Skin of body (tissue), 2 donors: Measurements from ENCODE around the gene COL6A5. TPM values are rescaled to one million over a fixed set of nuclear protein-coding genes. Genes with fewer than 3 reads are reported as not detected.

Source experiments
- DNase-seq: peaks from one replicate; lab custom pipeline; 2025; lab: John Stamatoyannopoulos, UW
- total RNA-seq: library from RNA; depleted of rRNA; stranded (reverse); fragments of >200 nt; gene quantifications from one replicate; pipeline ENCODE4 v1.2.3, GENCODE V29; 2014

Gene COL6A5
- total RNA-seq, 1 donor from 2014 or later, result 0.30 TPM

- DNase-seq, result peak; percentile 10
These were observed 171.4 kb downstream of the COL6A5 start, which contains the start of gene COL6A6 for GRCh38 chr3:130516645-130517512. TSS of gene COL6A6 (plus strand) at chr3:130517177. CDS start at chr3:130560365, 43,188 bp downstream.

GRCh38 chr3:130517602-130518001, 172.1 kb downstream of the COL6A5 start:
- no peak for DNase-seq

- no peak for DNase-seq
These were observed 174.3 kb downstream of the COL6A5 start for GRCh38 chr3:130519754-130520153.

- no peak for DNase-seq
These were observed 176.9 kb downstream of the COL6A5 start for GRCh38 chr3:130522399-130522798.

- DNase-seq, result peak; percentile 54
These were observed 182.0 kb downstream of the COL6A5 start for GRCh38 chr3:130527426-130527825.

GRCh38 chr3:130528120-130528519, 182.6 kb downstream of the COL6A5 start:
- no peak for DNase-seq

GRCh38 chr3:130529486-130530215, 184.2 kb downstream of the COL6A5 start:
- DNase-seq, result no peak

GRCh38 chr3:130533247-130533646, 187.8 kb downstream of the COL6A5 start:
- DNase-seq, result no peak

Other genes starting within 250 kb of the COL6A5 start
- gene COL6A6, start 171.5 kb downstream of the COL6A5 start, total RNA-seq, result 38.9 TPM